SU-DHL-6 (cell line): ENCODE results near the gene POLA2.

Experiments
- EZH2phosphoT487 ChIP-seq: fragments of 200-600 bp; sonication (generic), shearing (Covaris generic); conservative IDR thresholded peaks from 2 replicates; pipeline ENCODE4 v1.6.1; 2018; ENCODE audit warnings: mild to moderate bottlenecking, antibody characterized with exemption, low read length, moderate library complexity, mixed read lengths
- TF ChIP-seq, protein P1 (sequence below): fragments of 200-600 bp; sonication (generic); IDR thresholded peaks from one replicate; pipeline ENCODE4 v1.5.1; 2017; ENCODE audit warnings: antibody characterized with exemption, mild to moderate bottlenecking, low read length, moderate library complexity; ENCODE audit not compliant: insufficient read depth, poor library complexity, severe bottlenecking

DNA sequence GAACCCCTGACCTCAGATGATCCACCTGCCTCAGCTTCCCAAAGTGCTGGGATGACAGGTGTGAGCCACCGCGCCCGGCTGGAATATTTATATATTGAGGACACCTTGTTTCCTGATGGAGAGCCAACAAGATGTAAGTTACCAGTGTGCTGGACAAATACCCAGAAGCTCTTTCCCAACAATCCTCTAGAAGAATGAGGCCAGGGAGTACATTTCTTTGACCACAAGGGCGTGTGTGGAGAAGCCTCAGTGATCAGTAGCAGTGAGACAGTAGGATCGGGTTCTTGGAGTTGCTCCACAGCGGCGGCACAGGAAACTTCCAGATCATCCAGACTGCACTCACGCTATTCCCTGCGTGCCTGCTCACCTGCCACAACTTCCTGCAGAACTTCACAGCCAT lies 10.3 kb upstream of the POLA2 start:
- no peak for TF ChIP-seq EZH2phosphoT487
- TF ChIP-seq, protein P1, sequence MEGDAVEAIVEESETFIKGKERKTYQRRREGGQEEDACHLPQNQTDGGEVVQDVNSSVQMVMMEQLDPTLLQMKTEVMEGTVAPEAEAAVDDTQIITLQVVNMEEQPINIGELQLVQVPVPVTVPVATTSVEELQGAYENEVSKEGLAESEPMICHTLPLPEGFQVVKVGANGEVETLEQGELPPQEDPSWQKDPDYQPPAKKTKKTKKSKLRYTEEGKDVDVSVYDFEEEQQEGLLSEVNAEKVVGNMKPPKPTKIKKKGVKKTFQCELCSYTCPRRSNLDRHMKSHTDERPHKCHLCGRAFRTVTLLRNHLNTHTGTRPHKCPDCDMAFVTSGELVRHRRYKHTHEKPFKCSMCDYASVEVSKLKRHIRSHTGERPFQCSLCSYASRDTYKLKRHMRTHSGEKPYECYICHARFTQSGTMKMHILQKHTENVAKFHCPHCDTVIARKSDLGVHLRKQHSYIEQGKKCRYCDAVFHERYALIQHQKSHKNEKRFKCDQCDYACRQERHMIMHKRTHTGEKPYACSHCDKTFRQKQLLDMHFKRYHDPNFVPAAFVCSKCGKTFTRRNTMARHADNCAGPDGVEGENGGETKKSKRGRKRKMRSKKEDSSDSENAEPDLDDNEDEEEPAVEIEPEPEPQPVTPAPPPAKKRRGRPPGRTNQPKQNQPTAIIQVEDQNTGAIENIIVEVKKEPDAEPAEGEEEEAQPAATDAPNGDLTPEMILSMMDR, result no peak
